Fibroblast of pulmonary artery (primary cell): ENCODE results near the gene JDP2.

Experiments
- DNase-seq: peaks from one replicate; pipeline ENCODE4 v3.0.0-alpha.2; 2010; ENCODE audit warnings: low read depth
- H3K4me3 ChIP-seq: replicated peaks from 2 replicates; pipeline ENCODE4 v1.5.1; 2011; ENCODE audit warnings: low read depth, mild to moderate bottlenecking, control low read depth, low read length, moderate library complexity
- CTCF ChIP-seq: IDR thresholded peaks from 2 replicates; pipeline ENCODE4 v1.5.1; 2011; ENCODE audit warnings: mild to moderate bottlenecking, control low read depth, low read length, inconsistent platforms; ENCODE audit errors: missing control alignments

Gene JDP2

GRCh38 chr14:75409316-75410205, 18.3 kb upstream of the JDP2 start:
- no peak for DNase-seq
- H3K4me3 ChIP-seq, result no peak overlapping the region
- TF ChIP-seq CTCF, result no peak

- H3K4me3 ChIP-seq, result no peak overlapping the region
Measured at GRCh38 chr14:75411214-75411540, 16.6 kb upstream of the JDP2 start.

DNA sequence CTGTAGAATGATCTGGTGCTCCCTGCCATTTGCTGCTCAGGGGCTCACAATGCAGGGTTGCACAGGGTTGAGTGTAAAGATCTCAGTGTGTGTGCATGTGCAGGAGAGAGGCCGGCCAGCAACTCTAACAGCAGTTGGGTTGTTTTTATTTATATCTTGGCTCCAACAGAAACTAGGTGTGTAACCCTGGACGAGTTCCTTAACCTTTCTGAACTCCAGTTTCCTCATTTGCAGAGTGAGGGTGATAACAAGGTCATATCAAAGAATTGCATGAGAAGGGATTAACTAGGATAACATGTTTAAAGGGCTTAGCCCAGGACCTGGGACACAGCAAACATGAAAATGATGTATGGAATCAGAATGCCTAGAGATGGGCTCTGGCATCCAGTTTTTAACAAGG, 14.8 kb upstream of the JDP2 start:
- no peak for DNase-seq
- no peak overlapping the region for H3K4me3 ChIP-seq
- no peak for TF ChIP-seq CTCF

More at GRCh38 chr14:75411214-75411540, 16.6 kb upstream of the JDP2 start:
- no peak for DNase-seq
- TF ChIP-seq CTCF, result no peak

- DNase-seq, result peak; percentile 36
- TF ChIP-seq CTCF, result no peak
- no peak overlapping the region for H3K4me3 ChIP-seq
Measured at GRCh38 chr14:75417674-75418073, 10.1 kb upstream of the JDP2 start.

- TF ChIP-seq CTCF, result no peak
- H3K4me3 ChIP-seq, result no peak overlapping the region
- no peak for DNase-seq
Measured at GRCh38 chr14:75418850-75419768, 8.7 kb upstream of the JDP2 start.

DNA sequence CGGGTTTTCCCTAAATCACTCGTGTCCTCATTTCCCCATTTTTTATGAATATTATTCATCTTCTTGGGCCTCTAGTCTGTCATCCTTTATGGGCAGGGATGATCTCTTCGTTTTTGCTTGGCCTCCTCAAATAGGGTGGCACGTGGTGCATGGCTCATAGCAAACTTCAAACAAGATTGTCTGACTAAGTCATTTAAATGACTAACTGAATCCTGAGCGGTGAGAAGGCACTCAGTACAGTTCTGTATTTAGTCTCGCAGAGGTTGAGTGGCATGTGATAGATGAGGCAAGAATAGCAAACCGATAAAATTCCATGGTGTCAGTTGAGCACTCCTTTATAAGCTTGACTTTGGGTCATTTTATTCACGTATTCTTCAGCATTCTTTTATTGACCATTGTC, 5.7 kb upstream of the JDP2 start:
- no peak for DNase-seq
- no peak for TF ChIP-seq CTCF
- no peak overlapping the region for H3K4me3 ChIP-seq
